22Rv1 (cell line): ENCODE measurements around the gene E2F3.

Source experiments
- CTCF ChIP-seq: fragments of 450-650 bp; IDR thresholded peaks from 2 replicates; pipeline ENCODE4 v1.5.1; 2017; ENCODE audit warnings: mild to moderate bottlenecking
- ZFX ChIP-seq: fragments of 450-650 bp; IDR thresholded peaks from 2 replicates; pipeline ENCODE4 v1.6.1; 2017; ENCODE audit warnings: antibody characterized with exemption, borderline replicate concordance

GRCh38 chr6:20464041-20464440 lies 62.4 kb downstream of the E2F3 start:
- TF ChIP-seq CTCF (no peak), ZFX (no peak)
